HepG2 (cell line): ENCODE results near the gene ZFPM1. TPM values are rescaled to one million over a fixed set of nuclear protein-coding genes. Genes with fewer than 3 reads are reported as not detected.

Source experiments
- ATAC-seq: fragments of 200-7000 bp; cut with Tn5 transposase; 3 replicates; pipeline ENCODE4 v1.9.1; 2020; ENCODE audit warnings: mild to moderate bottlenecking, moderate library complexity
- BruUV-seq: library from RNA; stranded (reverse); fragments of 400-500 nt; replicated peaks from 2 replicates; lab custom pipeline; 2021; lab: Mats Ljungman, UMichigan
- CTCF ChIA-PET: fragments of 300-600 bp; formaldehyde crosslinking; extraction: SDS; loops from one replicate; lab custom pipeline; 2021; ENCODE audit warnings: low total read pairs, inconsistent platforms, low intra/inter-chr PET ratio; lab: Yijun Ruan, JAX
- POLR2A ChIA-PET: fragments of 350-600 bp; sonication (Branson Sonifier 250); formaldehyde crosslinking; loops from one replicate; lab custom pipeline; 2020; ENCODE audit warnings: antibody characterized with exemption, inconsistent platforms; lab: Yijun Ruan, JAX
- DNase-seq: peaks from one replicate; pipeline ENCODE4 v3.0.0-alpha.2; 2015; ENCODE audit warnings: low spot score
- FAIRE-seq: peaks from 3 replicates; lab custom pipeline; 2011; peaks lifted over from hg19 to GRCh38; lab: Jason Lieb, UNC
- H2AFZ ChIP-seq: one replicate; pipeline ENCODE4 v1.6.1; 2011; ENCODE audit warnings: low read length, inconsistent platforms
- H3K27ac ChIP-seq: fragments of 300-600 bp; 3 replicates; pipeline ENCODE4 v1.8.0; 2011; ENCODE audit warnings: mixed run types, mild to moderate bottlenecking, mixed read lengths, low read length, inconsistent platforms; ENCODE audit not compliant: insufficient read depth; ENCODE audit errors: extremely low read length
- H3K27me3 ChIP-seq, 2 experiments: fragments of 200-600 bp in 1 of 2; 2 replicates in 1 of 2; 3 replicates in 1 of 2; pipeline versions ENCODE4 v1.6.0 to v1.8.0; 2011; ENCODE audit warnings: low read length in 2 of 2, mild to moderate bottlenecking in 2 of 2, moderate library complexity in 2 of 2, inconsistent platforms in 1 of 2; ENCODE audit not compliant: insufficient read depth in 2 of 2, control insufficient read depth in 1 of 2
- H3K36me3 ChIP-seq, 2 experiments: fragments of 200-600 bp in 1 of 2; replicated peaks in 1 of 2; 2 replicates in 1 of 2; 3 replicates in 1 of 2; pipeline versions ENCODE4 v1.5.1 to v1.8.0; 2011; ENCODE audit warnings: low read length in 2 of 2, inconsistent platforms in 1 of 2; ENCODE audit not compliant: insufficient read depth in 2 of 2, control insufficient read depth in 1 of 2
- H3K4me1 ChIP-seq: 2 replicates; pipeline ENCODE4 v1.5.1; 2012; ENCODE audit warnings: low read length, inconsistent platforms; ENCODE audit not compliant: insufficient read depth
- H3K4me2 ChIP-seq: 2 replicates; pipeline ENCODE4 v1.6.0; 2011; ENCODE audit warnings: low read depth, low read length, inconsistent platforms
- H3K4me3 ChIP-seq, 3 experiments: fragments of 200-600 bp in 1 of 3; sonication (generic), shearing (Covaris generic) in 1 of 3; replicated peaks in 1 of 3; 2 replicates each; pipeline ENCODE4 v1.5.1; 2011 to 2016; ENCODE audit warnings: low read length in 3 of 3, inconsistent platforms in 2 of 3, low read depth in 2 of 3, mild to moderate bottlenecking in 2 of 3, control low read depth in 1 of 3, mixed read lengths in 1 of 3; ENCODE audit not compliant: insufficient read depth in 1 of 3
- H3K79me2 ChIP-seq: one replicate; pipeline ENCODE4 v1.6.1; 2011; ENCODE audit warnings: low read length, inconsistent platforms; ENCODE audit not compliant: insufficient read depth
- H3K9ac ChIP-seq: 2 replicates; pipeline ENCODE4 v1.6.0; 2011; ENCODE audit warnings: mild to moderate bottlenecking, low read depth, low read length, inconsistent platforms; ENCODE audit not compliant: insufficient read depth
- H3K9me3 ChIP-seq: 2 replicates; pipeline ENCODE4 v1.5.1; 2012; ENCODE audit warnings: mild to moderate bottlenecking, low read length
- H4K20me1 ChIP-seq: 2 replicates; pipeline ENCODE4 v1.6.0; 2011; ENCODE audit warnings: inconsistent platforms, mild to moderate bottlenecking, low read length, moderate library complexity; ENCODE audit not compliant: insufficient read depth
- ATF7 ChIP-seq, 2 experiments: fragments of 450-650 bp in 1 of 2; sonication (generic) in 1 of 2; formaldehyde crosslinking in 1 of 2; IDR thresholded peaks; 2 replicates each; pipeline versions ENCODE4 v1.4.0 to v1.6.1; 2016 to 2020; ENCODE audit warnings: antibody characterized with exemption in 1 of 2, mild to moderate bottlenecking in 1 of 2, missing genetic modification reagents in 1 of 2
- CBX1 ChIP-seq: IDR thresholded peaks from one replicate; pipeline ENCODE4 v1.6.1; 2016; ENCODE audit warnings: antibody characterized with exemption, low read depth
- GABPA ChIP-seq, 2 experiments: IDR thresholded peaks; 2 replicates each; pipeline ENCODE4 v1.6.1; 2011 to 2016; ENCODE audit warnings: low read depth in 2 of 2, low read length in 1 of 2, missing biosample characterization in 1 of 2, missing genetic modification characterization in 1 of 2
- HOXA5 ChIP-seq: sonication (generic); formaldehyde crosslinking; IDR thresholded peaks from 2 replicates; pipeline ENCODE4 v1.4.0; 2020; ENCODE audit warnings: missing genetic modification reagents
- NR2F1 ChIP-seq, 2 experiments: fragments of 450-650 bp in 1 of 2; formaldehyde crosslinking in 1 of 2; IDR thresholded peaks; 2 replicates each; pipeline versions ENCODE4 v1.5.0 to v1.6.1; 2016 to 2020; ENCODE audit warnings: mild to moderate bottlenecking in 1 of 2, missing compliant biosample characterization in 1 of 2, missing genetic modification reagents in 1 of 2, moderate library complexity in 1 of 2
- RORA ChIP-seq: sonication (generic); formaldehyde crosslinking; IDR thresholded peaks from 2 replicates; pipeline ENCODE4 v1.5.0; 2020; ENCODE audit warnings: mild to moderate bottlenecking, missing genetic modification reagents, moderate library complexity
- SNAI1 ChIP-seq: sonication (generic); formaldehyde crosslinking; IDR thresholded peaks from 2 replicates; pipeline ENCODE4 v1.5.0; 2020; ENCODE audit warnings: mild to moderate bottlenecking, missing genetic modification reagents, borderline replicate concordance
- ZNF24 ChIP-seq: fragments of 450-650 bp; IDR thresholded peaks from 2 replicates; pipeline ENCODE4 v1.6.1; 2017; ENCODE audit warnings: antibody characterized with exemption, mild to moderate bottlenecking
- ZNF251 ChIP-seq: sonication (generic); formaldehyde crosslinking; IDR thresholded peaks from 2 replicates; pipeline ENCODE4 v1.9.0; 2021; ENCODE audit warnings: mild to moderate bottlenecking, missing genetic modification reagents
- ZNF296 ChIP-seq: sonication (generic); formaldehyde crosslinking; conservative IDR thresholded peaks from 2 replicates; pipeline ENCODE4 v1.5.0; 2020; ENCODE audit warnings: mild to moderate bottlenecking, missing genetic modification reagents
- ZNF329 ChIP-seq: sonication (generic); formaldehyde crosslinking; IDR thresholded peaks from 2 replicates; pipeline ENCODE4 v1.9.0; 2021; ENCODE audit warnings: low read depth, mild to moderate bottlenecking, missing genetic modification reagents
- ZSCAN21 ChIP-seq: sonication (generic); formaldehyde crosslinking; IDR thresholded peaks from 2 replicates; pipeline ENCODE4 v1.8.0; 2022; ENCODE audit warnings: mild to moderate bottlenecking, missing genetic modification reagents, moderate library complexity, borderline replicate concordance
- WGBS: methylation state at CpG from one replicate; pipeline ENCODE4 v1.1.6; 2017; ENCODE audit warnings: low lambda C conversion rate; 5-methylcytosine and 5-hydroxymethylcytosine counted together
- in situ Hi-C: cut with HindIII; loops from 2 replicates; pipeline ENCODE4 v1.10.0; 2017; ENCODE audit warnings: low pct_unique_long_range_greater_than_20kb; ENCODE audit not compliant: extremely low pct_ligation_motif_present
- intact Hi-C: fragments of 100-400 bp; cut with micrococcal nuclease; formaldehyde crosslinking; loops from one replicate; pipeline ENCODE4 v1.10.0; 2022; ENCODE audit not compliant: unreplicated experiment
- polyA plus RNA-seq, 8 experiments: library from polyadenylated mRNA; depleted of rRNA in 3 of 8; stranded (reverse) in 7 of 8; unstranded in 1 of 8; fragments of >200 nt; fragmentation: Illumina TruSeq in 4 of 8; extraction: Trizol in 4 of 8; gene quantifications; 2 replicates each; pipeline versions ENCODE4 v1.2.1 to v1.2.3, GENCODE V29; 2011 to 2016; ENCODE audit warnings: low read depth in 4 of 8, missing spikeins in 1 of 8, mixed read lengths in 1 of 8; ENCODE audit not compliant: insufficient read depth in 1 of 8
- total RNA-seq, 5 experiments: library from RNA; depleted of rRNA; stranded (reverse); fragments of >200 nt; fragmentation: Illumina TruSeq; extraction: Trizol; gene quantifications; 2 replicates each; pipeline ENCODE4 v1.2.3, GENCODE V29; 2016; ENCODE audit warnings: low read depth in 1 of 5
- TF ChIP-seq, protein P1 (sequence below), 2 experiments: sonication (generic) in 1 of 2; formaldehyde crosslinking in 1 of 2; IDR thresholded peaks; 2 replicates each; pipeline versions ENCODE4 v1.5.1 to v1.6.1; 2011 to 2020; ENCODE audit warnings: borderline replicate concordance in 1 of 2, low read depth in 1 of 2, low read length in 1 of 2, mild to moderate bottlenecking in 1 of 2, missing genetic modification reagents in 1 of 2, moderate library complexity in 1 of 2

ZFPM1 gene
- total and polyA plus RNA-seq, 2 of the 13 experiments (the other 11 are each of a cell fraction or from before 2014, with no cell fraction given) = 1.3 to 3.8 TPM

DNA sequence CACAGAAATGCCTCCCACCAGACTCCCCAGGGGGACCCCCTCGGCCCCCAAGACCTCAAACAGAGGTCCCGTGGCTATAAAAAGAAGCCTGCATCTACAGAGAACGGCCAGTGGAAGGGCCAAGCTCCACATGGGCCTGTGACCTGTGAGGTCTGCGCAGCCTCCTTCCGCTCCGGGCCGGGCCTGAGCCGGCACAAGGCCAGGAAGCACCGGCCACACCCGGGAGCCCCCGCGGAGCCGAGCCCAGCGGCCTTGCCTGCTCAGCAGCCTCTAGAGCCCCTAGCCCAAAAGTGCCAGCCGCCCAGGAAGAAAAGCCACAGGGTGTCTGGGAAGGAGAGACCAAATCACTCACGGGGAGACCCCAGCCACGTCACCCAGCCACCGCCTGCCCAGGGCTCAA is 18.3 kb upstream of the ZFPM1 start:
- Histone ChIP-seq H4K20me1 (peaks cover 8% of the 10 kb centered on the region; the same call in 1 of the 2 replicates), H3K27ac (no peak overlapping the region), H3K36me3 (no peaks in the 10 kb centered on the region), H3K9ac (no peak overlapping the region), H3K4me3 (no peak overlapping the region), H3K4me2 (no peak overlapping the region), H3K27me3 (peaks cover 60 to 99% of the 10 kb centered on the region in 2 experiments), H3K79me2 (no peaks in the 10 kb centered on the region), H3K9me3 (no peaks in the 10 kb centered on the region), H3K4me1 (no peaks in the 10 kb centered on the region), H2AFZ (no peak overlapping the region)
- TF ChIP-seq, protein P1, sequence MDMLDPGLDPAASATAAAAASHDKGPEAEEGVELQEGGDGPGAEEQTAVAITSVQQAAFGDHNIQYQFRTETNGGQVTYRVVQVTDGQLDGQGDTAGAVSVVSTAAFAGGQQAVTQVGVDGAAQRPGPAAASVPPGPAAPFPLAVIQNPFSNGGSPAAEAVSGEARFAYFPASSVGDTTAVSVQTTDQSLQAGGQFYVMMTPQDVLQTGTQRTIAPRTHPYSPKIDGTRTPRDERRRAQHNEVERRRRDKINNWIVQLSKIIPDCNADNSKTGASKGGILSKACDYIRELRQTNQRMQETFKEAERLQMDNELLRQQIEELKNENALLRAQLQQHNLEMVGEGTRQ (IDR thresholded peaks at IDR 0.05; ENCODE audit: low read depth, low read length) = no peak
- TF ChIP-seq, protein P1 (CRISPR knock-in tag; IDR thresholded peaks at IDR 0.05; ENCODE audit: borderline replicate concordance) = no peak
- TF ChIP-seq ZNF24 = no peak
- no peak for TF ChIP-seq CBX1
- no peak for TF ChIP-seq GABPA (IDR thresholded peaks at IDR 0.05; ENCODE audit: low read depth, low read length)
- no peak for TF ChIP-seq GABPA (CRISPR knock-in tag; IDR thresholded peaks at IDR 0.05; ENCODE audit: low read depth)
- TF ChIP-seq ATF7 (IDR thresholded peaks at IDR 0.05) = no peak
- no peak for TF ChIP-seq ATF7 (CRISPR knock-in tag; IDR thresholded peaks at IDR 0.05)
- no peak for TF ChIP-seq ZNF329 (CRISPR knock-in tag)
- no peak for TF ChIP-seq NR2F1 (CRISPR knock-in tag; IDR thresholded peaks at IDR 0.05)
- TF ChIP-seq ZSCAN21 (CRISPR knock-in tag) = no peak
- TF ChIP-seq ZNF296 (CRISPR knock-in tag) = no peak
- no peak for TF ChIP-seq RORA (CRISPR knock-in tag)
- TF ChIP-seq HOXA5 (CRISPR knock-in tag) = no peak
- TF ChIP-seq SNAI1 = no peak
- TF ChIP-seq ZNF251 = no peak
- DNase-seq (no peak), ATAC-seq (no peak), FAIRE-seq (no peak)
- in situ Hi-C loops (loop anchor here (10.0 kb wide), 1 partner anchor 240 kb away; no protein-coding TSS in a partner anchor), intact Hi-C loops (no loop called here)
- ChIA-PET POLR2A (no interaction called here), CTCF (no interaction called here)
- 14% methylated on average over 16 of the region's 18 CpGs for WGBS
- no TSS peak for BruUV-seq
